MM.1S (cell line): ENCODE data around the gene GFM2.
"Not testable (repeated sequence)": the region's sequence is repeated elsewhere in the genome, so short reads cannot be mapped to it uniquely, and the experiment has no call there.

Experiments used
- EZH2 ChIP-seq: fragments of 300-600 bp; sonication (generic); optimal IDR thresholded peaks from 2 replicates; pipeline ENCODE3; 2017; ENCODE audit warnings: low read depth, mild to moderate bottlenecking, antibody characterized with exemption, low read length, mixed read lengths
- EZH2phosphoT487 ChIP-seq: fragments of 300-600 bp; sonication (generic); IDR thresholded peaks from 2 replicates; pipeline ENCODE4 v1.6.1; 2018; ENCODE audit warnings: antibody characterized with exemption, low read length
- TF ChIP-seq, protein P1 (sequence below): fragments of 300-600 bp; sonication (generic); IDR thresholded peaks from 2 replicates; pipeline ENCODE4 v1.5.1; 2016; ENCODE audit warnings: antibody characterized with exemption, low read length, mixed read lengths

DNA sequence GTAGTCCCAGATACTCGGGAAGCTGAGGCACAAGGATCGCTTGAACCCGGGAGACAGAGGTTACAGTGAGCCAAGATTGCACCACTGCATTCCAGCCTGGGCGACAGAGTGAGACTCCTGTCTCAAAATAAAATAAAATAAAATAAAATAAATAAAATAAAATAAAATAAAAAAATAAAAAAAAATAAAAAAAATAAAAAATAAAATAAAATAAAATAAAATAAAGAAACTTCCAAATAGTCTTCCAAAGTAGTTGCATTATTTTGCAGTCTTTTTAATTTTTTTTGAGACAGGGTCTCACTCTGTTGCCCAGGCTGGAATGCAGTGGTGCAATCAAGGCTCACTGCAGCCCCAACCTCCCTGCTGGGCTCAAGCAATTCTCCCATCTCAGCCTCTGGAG is 18.2 kb downstream of the GFM2 start:
- TF ChIP-seq, protein P1, sequence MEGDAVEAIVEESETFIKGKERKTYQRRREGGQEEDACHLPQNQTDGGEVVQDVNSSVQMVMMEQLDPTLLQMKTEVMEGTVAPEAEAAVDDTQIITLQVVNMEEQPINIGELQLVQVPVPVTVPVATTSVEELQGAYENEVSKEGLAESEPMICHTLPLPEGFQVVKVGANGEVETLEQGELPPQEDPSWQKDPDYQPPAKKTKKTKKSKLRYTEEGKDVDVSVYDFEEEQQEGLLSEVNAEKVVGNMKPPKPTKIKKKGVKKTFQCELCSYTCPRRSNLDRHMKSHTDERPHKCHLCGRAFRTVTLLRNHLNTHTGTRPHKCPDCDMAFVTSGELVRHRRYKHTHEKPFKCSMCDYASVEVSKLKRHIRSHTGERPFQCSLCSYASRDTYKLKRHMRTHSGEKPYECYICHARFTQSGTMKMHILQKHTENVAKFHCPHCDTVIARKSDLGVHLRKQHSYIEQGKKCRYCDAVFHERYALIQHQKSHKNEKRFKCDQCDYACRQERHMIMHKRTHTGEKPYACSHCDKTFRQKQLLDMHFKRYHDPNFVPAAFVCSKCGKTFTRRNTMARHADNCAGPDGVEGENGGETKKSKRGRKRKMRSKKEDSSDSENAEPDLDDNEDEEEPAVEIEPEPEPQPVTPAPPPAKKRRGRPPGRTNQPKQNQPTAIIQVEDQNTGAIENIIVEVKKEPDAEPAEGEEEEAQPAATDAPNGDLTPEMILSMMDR: not testable (repeated sequence)
- TF ChIP-seq EZH2phosphoT487, EZH2: not testable (repeated sequence)
